Measurements from ENCODE around the gene MAMSTR. TPM values are rescaled to one million over a fixed set of nuclear protein-coding genes. Genes with fewer than 3 reads are reported as not detected.

MAMSTR gene
- total and polyA plus RNA-seq, 10 of the 15 experiments (the other 5 are each of a cell fraction or from before 2014, with no cell fraction given), result 0.04 to 0.73 (median 0.31) TPM; not detected in 1

- no peak for TF ChIP-seq REST (IDR thresholded peaks at IDR 0.05; ENCODE audit: low read depth, low read length)
- TF ChIP-seq ATF7 (IDR thresholded peaks at IDR 0.05; ENCODE audit: low read depth), result no peak
- TF ChIP-seq PML (IDR thresholded peaks at IDR 0.05; ENCODE audit: low read length), result no peak
- no peak for TF ChIP-seq ZNF217 (IDR thresholded peaks at IDR 0.05)
- TF ChIP-seq IKZF2 (IDR thresholded peaks at IDR 0.05), result no peak
- no peak for TF ChIP-seq MXI1 (IDR thresholded peaks at IDR 0.05; ENCODE audit: low read depth, low read length)
- no peak for TF ChIP-seq FOS (IDR thresholded peaks at IDR 0.05; ENCODE audit: borderline replicate concordance, extremely low read depth, insufficient read length)
- no peak for TF ChIP-seq TBL1XR1 (IDR thresholded peaks at IDR 0.05; ENCODE audit: low read depth, low read length)
- TF ChIP-seq TARDBP (IDR thresholded peaks at IDR 0.05; ENCODE audit: borderline replicate concordance), result no peak
- no peak for TF ChIP-seq HDAC6 (IDR thresholded peaks at IDR 0.05; ENCODE audit: unreplicated experiment)
- TF ChIP-seq BHLHE40 (IDR thresholded peaks at IDR 0.05; ENCODE audit: borderline replicate concordance in 1 of 2, low read depth in 2 of 2, low read length in 1 of 2), result peak in 1 of 2 experiments; percentile 77; a peak in 2 of 4 replicates
- no peak for TF ChIP-seq WRNIP1 (IDR thresholded peaks at IDR 0.05; ENCODE audit: borderline replicate concordance, low read depth, low read length)
- TF ChIP-seq ZNF384 (IDR thresholded peaks at IDR 0.05; ENCODE audit: borderline replicate concordance, low read depth, low read length), result no peak
- TF ChIP-seq KDM1A (IDR thresholded peaks at IDR 0.05; ENCODE audit: borderline replicate concordance), result no peak
These were observed 19.3 kb upstream of the MAMSTR start (continued) for GRCh38 chr19:48738557-48739403.
